Left cardiac atrium (tissue), 4 donors: ENCODE results near the gene RHEX. TPM values are rescaled to one million over a fixed set of nuclear protein-coding genes. Genes with fewer than 3 reads are reported as not detected.
"Not testable (repeated sequence)": the region's sequence is repeated elsewhere in the genome, so short reads cannot be mapped to it uniquely, and the experiment has no call there.

Experiments used
- ATAC-seq, 2 donors: fragments of 200-7000 bp; cut with Tn5 transposase; one replicate each; pipeline ENCODE4 v1.9.1; 2020; ENCODE audit warnings: mild to moderate bottlenecking in 2 of 2, moderate library complexity in 2 of 2
- DNase-seq: peaks from one replicate; pipeline ENCODE4 v3.0.0-alpha.2; 2020
- intact Hi-C, 2 donors: fragments of 100-400 bp; cut with DNase I; formaldehyde crosslinking; loops; one replicate each; pipeline versions ENCODE4 v1.14.1 to v1.15.1; 2022 to 2023
- long read RNA-seq: library from polyadenylated mRNA; unstranded; transcript quantifications from one replicate; pipeline ENCODE4 v2.0.0, GENCODE V29; 2021
- total RNA-seq, 2 donors: library from RNA; stranded (reverse); fragmentation: NEBNext Ultra II Directional; extraction: Animal tissue kit (Norgen Biotek cat#: 25700); gene quantifications; one replicate each; pipeline ENCODE4 v1.2.1, GENCODE V29; 2021
- donor health status: DM: no; HTN: yes; CAD: no.
- donor health status: DM: no; HTN: yes; CAD: no; lungs with severe emphysema.
- donor health status: DM: yes; HTN: yes; CAD: no.
- donor health status: Dilated cardiomyopathy.

RHEX gene
- total RNA-seq, result 1 to 10 TPM in 1 of 2 donors, under 1 TPM in 1; 0.71 to 1.8 TPM
- long read RNA-seq, result 0 reads

DNA sequence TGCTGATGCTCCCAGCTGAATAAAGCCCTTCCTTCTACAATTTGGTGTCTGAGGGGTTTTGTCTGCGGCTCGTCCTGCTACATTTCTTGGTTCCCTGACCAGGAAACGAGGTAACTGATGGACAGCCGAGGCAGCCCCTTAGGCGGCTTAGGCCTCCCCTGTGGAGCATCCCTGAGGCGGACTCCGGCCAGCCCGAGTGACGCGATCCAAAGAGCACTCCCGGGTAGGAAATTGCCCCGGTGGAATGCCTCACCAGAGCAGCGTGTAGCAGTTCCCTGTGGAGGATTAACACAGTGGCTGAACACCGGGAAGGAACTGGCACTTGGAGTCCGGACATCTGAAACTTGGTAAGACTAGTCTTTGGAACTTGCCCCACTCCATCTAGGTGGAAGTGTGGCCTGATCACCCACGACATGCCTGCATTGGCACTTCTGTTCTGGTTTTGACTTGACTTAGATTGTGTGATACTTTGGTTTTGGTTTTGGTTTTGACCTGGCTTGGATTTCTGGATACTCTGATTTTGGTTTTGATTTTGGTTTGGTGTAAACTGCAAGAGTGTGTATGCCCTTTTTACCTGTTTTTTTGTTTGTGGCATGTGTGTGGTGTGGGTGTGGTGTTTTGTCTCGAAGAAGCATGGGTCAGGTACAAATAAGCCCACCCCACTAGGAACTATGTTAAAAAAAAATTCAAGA lies at the start of gene RHEX:
TSS of gene RHEX (plus strand) at position 255 of the 692 bp plus-strand sequence. CDS start 44,656 bp downstream, outside the sequence.
- ATAC-seq, intact Hi-C loops, DNase-seq: not testable (repeated sequence)

GRCh38 chr1:206003854-206004800 lies 48.8 kb upstream of the RHEX start:
- DNase-seq (no peak), ATAC-seq (no peak)
- intact Hi-C loops, result no loop called here

DNA sequence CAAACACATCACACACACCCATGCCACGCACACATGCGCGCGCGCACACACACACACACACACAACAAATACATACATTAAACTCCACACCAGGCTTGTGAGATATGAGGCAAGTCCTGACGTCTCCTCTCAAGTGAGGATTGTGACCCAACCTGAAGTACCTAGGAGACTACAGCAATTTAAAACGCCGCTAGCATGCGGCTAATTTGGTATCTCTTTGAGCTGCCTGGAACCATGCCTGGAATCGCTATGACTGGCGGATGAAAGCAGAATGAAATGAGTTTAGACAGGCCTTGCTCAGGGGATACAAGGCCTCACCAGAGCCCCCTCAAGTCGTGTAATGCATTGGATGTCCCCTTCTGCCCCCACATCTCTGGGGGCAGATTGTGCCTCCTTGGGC lies 48.1 kb upstream of the RHEX start:
- intact Hi-C loops, result no loop called here
- ATAC-seq, result peak in 1 of 2 donors; percentile 5
- DNase-seq, result no peak

DNA sequence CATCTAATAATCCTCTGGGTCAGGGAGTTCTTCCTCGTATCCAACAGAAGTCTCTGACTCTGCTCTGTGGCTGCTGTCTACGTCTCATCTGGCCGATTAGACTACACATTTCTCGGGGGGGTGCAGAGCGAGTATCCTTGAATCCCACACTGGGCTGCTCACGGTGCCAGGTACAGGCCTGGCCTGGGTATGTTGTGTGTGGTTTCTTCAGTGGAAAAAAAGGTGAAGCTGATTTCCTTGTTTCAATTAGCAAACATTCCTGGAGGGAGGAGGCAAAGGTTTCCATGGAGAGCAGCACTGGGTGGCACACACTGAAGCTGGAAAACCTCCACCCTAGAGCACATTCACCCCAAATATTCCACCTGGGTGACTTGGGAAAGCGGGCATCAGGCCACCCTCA lies 47.7 kb upstream of the RHEX start:
- peak in 1 of 2 donors; percentile 28 for ATAC-seq
- DNase-seq, result no peak
- intact Hi-C loops, result no loop called here

GRCh38 chr1:206005778-206006180 lies 47.2 kb upstream of the RHEX start:
- ATAC-seq (no peak), DNase-seq (no peak)
- intact Hi-C loops, result no loop called here

- DNase-seq (no peak), ATAC-seq (no peak)
- intact Hi-C loops, result no loop called here
Measured at GRCh38 chr1:206006946-206007345, 46.0 kb upstream of the RHEX start.

- no peak for DNase-seq
- no peak for ATAC-seq
- intact Hi-C loops, result no loop called here
Measured at GRCh38 chr1:206010060-206010459, 42.9 kb upstream of the RHEX start.

DNA sequence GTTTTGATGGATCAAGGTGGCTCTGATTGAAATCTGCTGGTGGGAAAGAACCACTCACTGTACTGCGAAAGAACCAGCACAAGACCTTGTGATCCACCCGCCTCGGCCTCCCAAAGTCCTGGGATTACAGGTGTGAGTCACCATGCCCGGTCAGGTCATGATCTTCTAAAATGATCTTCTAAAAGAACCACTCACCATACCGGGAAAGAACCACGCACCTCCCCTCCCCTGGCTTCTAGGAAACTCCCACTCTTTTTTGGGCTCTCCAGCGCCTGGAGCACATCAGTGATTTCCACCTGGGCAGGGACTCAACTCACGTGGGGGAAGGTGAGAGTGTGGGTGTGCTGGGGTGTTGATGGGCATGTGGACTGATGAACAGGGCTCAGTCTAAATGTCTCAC lies 41.9 kb upstream of the RHEX start:
- ATAC-seq (peak in 1 of 2 donors; percentile 29), DNase-seq (no peak)
- intact Hi-C loops, result no loop called here

DNA sequence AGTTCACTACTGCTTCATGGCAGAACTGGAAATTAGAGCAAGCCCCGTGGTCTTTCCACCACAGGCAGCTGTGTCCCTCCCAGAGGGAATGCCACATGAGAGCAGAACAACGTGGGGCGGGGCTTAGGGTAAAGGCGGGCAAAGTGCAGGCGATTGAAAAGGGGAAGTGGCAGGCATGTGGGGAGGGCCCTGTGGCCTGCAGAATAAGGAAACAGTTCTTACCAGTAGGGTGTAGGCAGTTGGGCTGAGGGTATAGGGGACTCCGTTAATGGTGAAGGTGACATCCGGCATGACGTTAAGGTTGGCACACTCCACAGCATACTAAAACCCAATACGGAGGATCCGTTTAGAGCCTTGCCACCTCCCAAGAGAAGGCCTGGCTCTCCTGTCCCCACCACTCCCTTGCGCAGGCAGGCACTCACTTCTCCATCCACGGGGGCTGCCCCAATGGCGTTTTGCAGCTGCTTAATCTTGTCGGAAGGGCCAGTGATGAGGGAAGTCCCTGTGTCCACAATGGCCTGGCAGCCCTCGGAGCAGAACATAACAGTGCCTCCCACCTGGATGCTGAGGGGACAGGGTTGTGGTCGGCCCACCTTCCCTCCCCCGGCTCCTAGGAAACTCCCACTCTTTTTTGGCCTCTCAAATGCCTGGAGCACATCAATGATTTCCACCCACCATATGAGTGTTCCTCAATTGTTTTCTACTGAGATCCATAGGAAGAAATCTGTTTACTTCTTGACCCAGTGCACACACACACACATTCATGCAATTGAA lies 40.7 kb upstream of the RHEX start:
- intact Hi-C loops, result no loop called here
- DNase-seq, result peak; percentile 76
- peak; percentile 86 to 91 for ATAC-seq

- DNase-seq (no peak), ATAC-seq (no peak)
- intact Hi-C loops, result no loop called here
Measured at GRCh38 chr1:206013026-206013795, 39.8 kb upstream of the RHEX start.

DNA sequence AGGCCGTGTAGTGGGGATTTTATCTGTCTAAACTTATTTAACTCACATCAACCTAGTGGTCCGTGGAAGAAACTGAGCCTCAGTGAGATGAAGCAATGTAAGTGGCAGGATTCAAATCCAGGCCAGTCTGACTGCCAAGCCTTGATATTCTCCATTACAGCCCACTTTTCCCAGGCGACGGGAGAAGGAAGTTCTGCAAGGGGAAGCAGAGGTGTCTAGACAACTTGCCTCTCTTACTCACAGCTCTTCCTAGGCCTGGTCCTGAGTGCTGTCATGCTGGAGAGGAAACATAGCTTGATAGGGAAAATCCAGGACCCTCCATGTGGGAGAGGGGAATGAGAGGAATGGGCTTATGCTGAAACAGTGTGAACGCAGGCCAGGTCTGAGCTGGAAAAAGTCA lies 38.4 kb upstream of the RHEX start:
- intact Hi-C loops, result no loop called here
- DNase-seq (no peak), ATAC-seq (no peak)

DNA sequence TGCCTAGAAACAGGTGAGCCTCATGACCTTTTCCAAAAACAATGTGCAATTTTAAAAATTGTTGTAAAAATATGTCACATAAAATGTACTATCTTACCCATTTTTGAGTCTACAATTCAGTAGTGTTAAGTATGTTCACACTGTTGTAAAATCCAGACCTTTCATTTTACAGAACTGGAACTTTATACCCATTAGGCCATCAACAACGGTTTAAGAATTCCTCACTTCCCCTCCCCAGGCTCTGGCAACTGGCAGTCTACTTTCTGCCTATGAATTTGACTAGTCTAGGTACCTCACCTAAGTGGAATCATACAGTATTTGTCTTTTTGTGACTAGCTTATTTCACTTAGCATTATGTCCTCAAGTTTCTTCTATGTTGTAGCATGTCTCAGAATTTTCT lies 37.9 kb upstream of the RHEX start:
- no peak for DNase-seq
- no peak for ATAC-seq
- intact Hi-C loops, result no loop called here

- DNase-seq (no peak), ATAC-seq (no peak)
- intact Hi-C loops, result no loop called here
Measured at GRCh38 chr1:206020393-206021007, 32.5 kb upstream of the RHEX start.

GRCh38 chr1:206021008-206021625 lies 31.9 kb upstream of the RHEX start:
- ATAC-seq (no peak), DNase-seq (no peak)
- intact Hi-C loops, result no loop called here

- intact Hi-C loops, result no loop called here
- no peak for DNase-seq
- ATAC-seq, result no peak
Measured at GRCh38 chr1:206021626-206022365, 31.2 kb upstream of the RHEX start.

DNA sequence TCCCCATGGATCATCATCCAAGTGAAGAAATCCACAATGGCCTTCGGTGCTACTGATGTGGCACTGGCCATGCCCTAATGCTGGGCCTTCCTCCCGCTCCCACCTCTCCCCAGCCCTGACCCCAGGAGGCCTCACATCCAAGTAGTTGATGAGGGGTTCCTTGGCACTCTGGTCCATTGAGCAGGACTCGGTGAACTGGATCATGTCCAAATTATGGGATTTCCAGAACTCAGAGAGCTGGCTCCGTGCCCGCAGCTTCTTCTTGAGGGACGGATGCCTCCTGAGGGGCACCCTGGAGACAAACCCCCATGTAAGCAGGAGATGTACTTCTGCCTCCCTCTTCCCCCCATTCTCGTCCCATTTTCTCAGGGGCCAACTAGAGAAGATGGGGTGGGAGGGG lies 30.2 kb upstream of the RHEX start:
- ATAC-seq, result no peak
- DNase-seq, result no peak
- intact Hi-C loops, result no loop called here

DNA sequence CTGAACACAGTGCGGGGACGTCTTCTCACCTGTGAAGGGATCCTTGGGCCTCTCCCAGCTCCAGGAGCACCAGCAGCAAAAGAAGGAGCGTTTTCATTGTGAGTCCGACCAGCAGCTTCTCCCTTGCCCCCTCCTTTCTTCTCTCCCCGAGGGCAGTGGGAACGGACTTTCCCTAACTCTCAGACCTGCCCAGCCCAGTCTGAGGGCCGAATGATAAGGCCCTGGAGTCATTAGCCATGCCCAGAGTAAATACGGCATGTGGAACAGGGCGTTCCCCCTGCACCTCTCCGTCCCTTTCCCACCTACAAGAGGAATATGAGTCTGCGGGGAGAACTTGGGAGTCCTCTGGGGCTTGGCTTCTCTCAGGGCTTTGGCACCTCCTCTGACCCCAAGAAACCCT lies 29.3 kb upstream of the RHEX start, which contains the start of gene CTSE:
TSS of gene CTSE (minus strand) at position 201 of the 400 bp plus-strand sequence. CDS start at position 97, 104 bp downstream.
- ATAC-seq (no peak), DNase-seq (no peak)
- intact Hi-C loops, result no loop called here
